MM.1S (cell line): ENCODE measurements around the gene CHCHD4.
"Not testable (repeated sequence)": the region's sequence is repeated elsewhere in the genome, so short reads cannot be mapped to it uniquely, and the experiment has no call there.

ENCODE experiments used
- DNase-seq: peaks from one replicate; pipeline ENCODE4 v3.0.0-alpha.2; 2015
- H2AFZ ChIP-seq: fragments of 300-600 bp; sonication (generic); 2 replicates; pipeline ENCODE4 v1.6.0; 2016; ENCODE audit warnings: antibody characterized with exemption, low read length
- H3F3A ChIP-seq: fragments of 300-600 bp; sonication (generic); 2 replicates; pipeline ENCODE4 v1.6.1; 2016; ENCODE audit warnings: mild to moderate bottlenecking, antibody characterized with exemption, low read length, moderate library complexity, mixed read lengths; ENCODE audit not compliant: insufficient read depth
- H3K27ac ChIP-seq: fragments of 300-600 bp; sonication (generic); 2 replicates; pipeline ENCODE4 v1.5.1; 2016; ENCODE audit warnings: mild to moderate bottlenecking, low read length
- H3K27me3 ChIP-seq: fragments of 300-600 bp; sonication (generic); replicated peaks from 2 replicates; pipeline ENCODE4 v1.6.0; 2016; ENCODE audit warnings: low read length; ENCODE audit not compliant: insufficient read depth
- H3K36me3 ChIP-seq: fragments of 300-600 bp; sonication (generic); replicated peaks from 2 replicates; pipeline ENCODE4 v1.6.1; 2016; ENCODE audit warnings: mild to moderate bottlenecking, low read length, mixed read lengths; ENCODE audit not compliant: insufficient read depth
- H3K4me1 ChIP-seq: fragments of 300-600 bp; sonication (generic); 2 replicates; pipeline ENCODE4 v1.6.1; 2016; ENCODE audit warnings: low read length, mixed read lengths
- H3K4me2 ChIP-seq: fragments of 300-600 bp; sonication (generic); 2 replicates; pipeline ENCODE4 v1.6.0; 2016; ENCODE audit warnings: low read depth, low read length
- H3K4me3 ChIP-seq: fragments of 300-600 bp; sonication (generic); 2 replicates; pipeline ENCODE4 v1.5.1; 2016; ENCODE audit warnings: low read length, mixed read lengths
- H3K79me2 ChIP-seq: fragments of 300-600 bp; sonication (generic); 2 replicates; pipeline ENCODE4 v1.6.1; 2016; ENCODE audit warnings: mixed run types, low read length, mixed read lengths
- H3K9ac ChIP-seq: fragments of 300-600 bp; sonication (generic); 2 replicates; pipeline ENCODE4 v1.6.1; 2016; ENCODE audit warnings: low read length, mixed read lengths
- H3K9me2 ChIP-seq: fragments of 300-600 bp; sonication (generic); replicated peaks from 2 replicates; pipeline ENCODE4 v1.6.1; 2016; ENCODE audit warnings: mild to moderate bottlenecking, low read length, mixed read lengths; ENCODE audit not compliant: insufficient read depth
- H3K9me3 ChIP-seq: fragments of 300-600 bp; sonication (generic); replicated peaks from 2 replicates; pipeline ENCODE4 v1.6.1; 2016; ENCODE audit warnings: mild to moderate bottlenecking, low read length, mixed read lengths; ENCODE audit not compliant: insufficient read depth
- H4K20me1 ChIP-seq: fragments of 300-600 bp; sonication (generic); 2 replicates; pipeline ENCODE4 v1.6.1; 2016; ENCODE audit warnings: mild to moderate bottlenecking, low read length, moderate library complexity, mixed read lengths; ENCODE audit not compliant: insufficient read depth
- EZH2 ChIP-seq: fragments of 300-600 bp; sonication (generic); optimal IDR thresholded peaks from 2 replicates; pipeline ENCODE3; 2017; ENCODE audit warnings: low read depth, mild to moderate bottlenecking, antibody characterized with exemption, low read length, mixed read lengths
- EZH2phosphoT487 ChIP-seq: fragments of 300-600 bp; sonication (generic); IDR thresholded peaks from 2 replicates; pipeline ENCODE4 v1.6.1; 2018; ENCODE audit warnings: antibody characterized with exemption, low read length
- TF ChIP-seq, protein P1 (sequence below): fragments of 300-600 bp; sonication (generic); IDR thresholded peaks from 2 replicates; pipeline ENCODE4 v1.5.1; 2016; ENCODE audit warnings: antibody characterized with exemption, low read length, mixed read lengths

CHCHD4 gene

DNA sequence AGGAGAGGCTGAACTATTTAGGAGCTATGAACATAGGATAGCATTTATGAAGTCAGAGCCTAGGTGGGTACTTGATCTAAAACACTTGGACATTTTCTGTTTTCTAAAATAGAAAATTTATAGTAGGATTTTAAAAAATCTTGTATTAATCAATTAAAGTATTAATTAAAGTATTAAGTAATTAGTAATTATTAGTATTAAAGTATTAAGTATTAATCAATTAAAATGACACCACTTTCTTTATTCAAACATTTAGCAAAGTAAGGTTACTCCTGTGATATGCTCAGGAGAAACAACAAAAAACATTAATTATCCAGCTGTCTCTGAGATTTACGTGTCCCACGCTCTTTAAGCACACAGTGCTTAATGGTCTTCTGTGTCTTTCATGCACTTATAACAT, 32.2 kb downstream of the CHCHD4 start:
- H4K20me1 ChIP-seq, result no peaks in the 10 kb centered on the region
- H3K4me1 ChIP-seq, result peaks cover 3% of the 10 kb centered on the region; the same call in 1 of the 2 replicates
- no peak for DNase-seq

DNA sequence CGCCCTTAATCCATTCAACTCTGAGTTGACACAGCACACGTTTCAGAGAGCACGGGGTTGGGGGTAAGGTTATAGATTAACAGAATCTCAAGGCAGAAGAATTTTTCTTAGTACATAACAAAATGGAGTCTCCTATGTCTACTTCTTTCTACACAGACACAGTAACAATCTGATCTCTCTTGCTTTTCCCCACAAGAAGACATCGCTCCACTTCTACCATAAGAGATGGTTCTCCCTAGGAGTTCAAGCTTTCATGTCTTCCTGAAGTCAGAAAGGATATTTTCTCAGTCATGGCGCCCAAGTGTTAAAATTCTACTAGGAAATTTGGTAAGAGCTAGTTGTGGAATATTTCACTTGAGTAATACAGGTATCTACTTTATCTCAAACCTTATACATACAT, 32.7 kb downstream of the CHCHD4 start:
- H3K4me2 ChIP-seq, H3F3A ChIP-seq, H3K9me2 ChIP-seq: not testable (repeated sequence)

More for the DNA sequence above, 32.2 kb downstream of the CHCHD4 start:
- Histone ChIP-seq H3K4me2 (no peak overlapping the region), H3K27ac (no peak overlapping the region), H3K27me3 (no peaks in the 10 kb centered on the region), H3F3A (no peaks in the 10 kb centered on the region), H3K79me2 (no peaks in the 10 kb centered on the region), H3K9ac (no peak overlapping the region), H3K4me3 (no peak overlapping the region), H2AFZ (no peak overlapping the region), H3K9me2 (no peaks in the 10 kb centered on the region), H3K9me3 (no peaks in the 10 kb centered on the region), H3K36me3 (no peaks in the 10 kb centered on the region)
- TF ChIP-seq EZH2phosphoT487 (no peak), EZH2 (no peak)
- TF ChIP-seq, protein P1, sequence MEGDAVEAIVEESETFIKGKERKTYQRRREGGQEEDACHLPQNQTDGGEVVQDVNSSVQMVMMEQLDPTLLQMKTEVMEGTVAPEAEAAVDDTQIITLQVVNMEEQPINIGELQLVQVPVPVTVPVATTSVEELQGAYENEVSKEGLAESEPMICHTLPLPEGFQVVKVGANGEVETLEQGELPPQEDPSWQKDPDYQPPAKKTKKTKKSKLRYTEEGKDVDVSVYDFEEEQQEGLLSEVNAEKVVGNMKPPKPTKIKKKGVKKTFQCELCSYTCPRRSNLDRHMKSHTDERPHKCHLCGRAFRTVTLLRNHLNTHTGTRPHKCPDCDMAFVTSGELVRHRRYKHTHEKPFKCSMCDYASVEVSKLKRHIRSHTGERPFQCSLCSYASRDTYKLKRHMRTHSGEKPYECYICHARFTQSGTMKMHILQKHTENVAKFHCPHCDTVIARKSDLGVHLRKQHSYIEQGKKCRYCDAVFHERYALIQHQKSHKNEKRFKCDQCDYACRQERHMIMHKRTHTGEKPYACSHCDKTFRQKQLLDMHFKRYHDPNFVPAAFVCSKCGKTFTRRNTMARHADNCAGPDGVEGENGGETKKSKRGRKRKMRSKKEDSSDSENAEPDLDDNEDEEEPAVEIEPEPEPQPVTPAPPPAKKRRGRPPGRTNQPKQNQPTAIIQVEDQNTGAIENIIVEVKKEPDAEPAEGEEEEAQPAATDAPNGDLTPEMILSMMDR, result no peak

DNA sequence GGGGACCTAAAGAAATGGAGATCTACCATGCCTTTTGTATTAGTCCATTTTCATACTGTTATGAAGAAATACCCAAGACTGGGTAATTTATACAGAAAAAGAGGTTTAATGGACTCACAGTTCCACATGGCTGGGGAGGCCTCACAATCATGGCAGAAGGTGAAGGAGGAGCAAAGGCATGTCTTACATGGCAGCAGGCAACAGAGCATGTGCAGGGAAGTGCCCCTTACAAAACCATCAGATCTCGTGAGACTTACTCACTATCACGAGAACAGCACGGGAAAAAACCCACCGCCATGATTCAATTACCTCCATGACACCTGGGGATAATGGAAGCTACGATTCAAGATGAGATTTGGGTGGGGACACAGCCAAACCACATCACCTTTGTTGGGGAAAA, 37.2 kb downstream of the CHCHD4 start:
- DNase-seq, H3K36me3 ChIP-seq: not testable (repeated sequence)

More for the DNA sequence above, 32.7 kb downstream of the CHCHD4 start:
- not testable (repeated sequence) for H4K20me1 ChIP-seq, H3K27ac ChIP-seq, H3K9me3 ChIP-seq, H3K36me3 ChIP-seq, H3K9ac ChIP-seq, H2AFZ ChIP-seq, H3K79me2 ChIP-seq, H3K4me1 ChIP-seq, DNase-seq, H3K27me3 ChIP-seq, H3K4me3 ChIP-seq

DNA sequence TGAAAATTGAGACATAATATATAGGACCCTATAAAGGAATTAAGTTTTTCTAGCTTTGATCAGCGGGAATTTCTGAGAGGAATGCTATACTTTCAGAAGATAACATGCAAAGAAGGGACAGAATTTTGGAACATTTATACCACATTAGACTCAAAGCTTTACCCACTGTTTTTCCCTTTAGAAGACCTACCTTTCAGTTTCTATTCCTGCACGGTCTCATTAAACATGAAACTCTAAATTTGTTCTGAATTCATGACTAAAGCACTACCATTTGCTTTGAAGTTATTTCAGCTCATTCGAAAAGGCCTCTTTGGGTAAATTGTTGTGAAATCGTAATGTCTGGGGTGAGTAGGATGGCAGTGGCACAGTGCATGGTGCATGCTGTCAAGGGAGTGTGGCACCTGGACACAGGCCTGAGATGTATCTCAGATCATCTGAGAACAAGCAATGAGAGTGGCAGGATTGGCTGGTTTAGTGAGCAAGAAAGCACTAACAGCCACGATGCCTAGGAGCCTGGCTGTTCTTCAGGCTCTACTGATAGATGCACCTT, 42.5 kb downstream of the CHCHD4 start:
- TF ChIP-seq EZH2, result no peak
- TF ChIP-seq, protein P1, result no peak
- no peak for TF ChIP-seq EZH2phosphoT487
- Histone ChIP-seq H3K9me3 (no peaks in the 10 kb centered on the region), H3K4me2 (peak overlapping the region; percentile 59), H3K9ac (peak overlapping the region; percentile 13; the same call in 1 of the 2 replicates), H3K9me2 (no peaks in the 10 kb centered on the region), H3K27me3 (no peaks in the 10 kb centered on the region), H4K20me1 (no peaks in the 10 kb centered on the region), H3K79me2 (no peaks in the 10 kb centered on the region), H3F3A (peaks cover 15% of the 10 kb centered on the region), H3K4me1 (peaks cover 6% of the 10 kb centered on the region; the same call in 1 of the 2 replicates), H3K4me3 (peak overlapping the region; percentile 19), H2AFZ (peak overlapping the region; percentile 33), H3K27ac (peak overlapping the region; percentile 67), H3K36me3 (no peaks in the 10 kb centered on the region)
- DNase-seq, result peak; percentile 80

More for the DNA sequence above, 37.2 kb downstream of the CHCHD4 start:
- H3K9ac ChIP-seq, H3K27ac ChIP-seq, H3F3A ChIP-seq, H3K4me1 ChIP-seq, H2AFZ ChIP-seq, H3K9me2 ChIP-seq, H4K20me1 ChIP-seq, H3K4me2 ChIP-seq, H3K27me3 ChIP-seq, H3K79me2 ChIP-seq, H3K9me3 ChIP-seq, H3K4me3 ChIP-seq: not testable (repeated sequence)
